ENCODE data around the gene LIX1. TPM values are rescaled to one million over a fixed set of nuclear protein-coding genes. Genes with fewer than 3 reads are reported as not detected.

Gene LIX1
- total and polyA plus RNA-seq, 7 donors = 0.54 to 3.6 (median 1.7) TPM; not detected in 2

- no peaks in the 10 kb centered on the region for H3K36me3 ChIP-seq
- H3K4me1 ChIP-seq = peaks cover 0 to 36% (median 31%) of the 10 kb centered on the region in 4 donors
- intact Hi-C loops (cut with DNase I) = no loop called here
- WGBS, 2 donors = 88 to 91% methylated on average over 9 of the region's 9 CpGs
- no peak overlapping the region for H3K27ac ChIP-seq
- no peak for TF ChIP-seq EP300 (IDR thresholded peaks at IDR 0.05)
- no peaks in the 10 kb centered on the region for H3K9me3 ChIP-seq
- DNase-seq = no peak
- H3K27me3 ChIP-seq = no peaks in the 10 kb centered on the region
- no peak overlapping the region for H3K4me3 ChIP-seq
Measured at GRCh38 chr5:97097326-97098230, 44.8 kb downstream of the LIX1 start.

- intact Hi-C loops (cut with DNase I) = no loop called here
- Histone ChIP-seq H3K27ac (no peak overlapping the region), H3K4me3 (no peak overlapping the region), H3K36me3 (no peaks in the 10 kb centered on the region), H3K4me1 (peaks cover 0 to 32% (median 29%) of the 10 kb centered on the region in 4 donors), H3K9me3 (no peaks in the 10 kb centered on the region), H3K27me3 (no peaks in the 10 kb centered on the region)
- DNase-seq = no peak
- TF ChIP-seq EP300 (IDR thresholded peaks at IDR 0.05) = no peak
- no peak for TF ChIP-seq CTCF (IDR thresholded peaks at IDR 0.05)
- no peak for TF ChIP-seq POLR2AphosphoS5 (IDR thresholded peaks at IDR 0.05)
- no peak for TF ChIP-seq POLR2A (IDR thresholded peaks at IDR 0.05)
Measured at GRCh38 chr5:97096846-97097245, 45.6 kb downstream of the LIX1 start.

GRCh38 chr5:97096191-97096590, 46.2 kb downstream of the LIX1 start:
- 70 to 80% methylated on average over 5 of the region's 5 CpGs for WGBS, 2 donors
- TF ChIP-seq CTCF (IDR thresholded peaks at IDR 0.05) (no peak), POLR2AphosphoS5 (IDR thresholded peaks at IDR 0.05) (no peak), EP300 (IDR thresholded peaks at IDR 0.05) (no peak), POLR2A (IDR thresholded peaks at IDR 0.05) (no peak)
- no peak overlapping the region for H3K27ac ChIP-seq
- no peaks in the 10 kb centered on the region for H3K9me3 ChIP-seq
- no peaks in the 10 kb centered on the region for H3K36me3 ChIP-seq
- intact Hi-C loops (cut with DNase I) = no loop called here
- H3K4me3 ChIP-seq = no peak overlapping the region
- no peaks in the 10 kb centered on the region for H3K27me3 ChIP-seq
- no peak for DNase-seq
- peaks cover 0 to 28% (median 23%) of the 10 kb centered on the region in 4 donors for H3K4me1 ChIP-seq

GRCh38 chr5:97095318-97095732, 47.1 kb downstream of the LIX1 start:
- Histone ChIP-seq H3K4me3 (no peak overlapping the region), H3K27ac (no peak overlapping the region), H3K27me3 (no peaks in the 10 kb centered on the region), H3K36me3 (no peaks in the 10 kb centered on the region), H3K4me1 (peaks cover 0 to 28% (median 20%) of the 10 kb centered on the region in 4 donors), H3K9me3 (no peaks in the 10 kb centered on the region)
- intact Hi-C loops (cut with DNase I) = no loop called here
- WGBS, 2 donors = 75 to 77% methylated on average over 1 of the region's 1 CpG
- DNase-seq = no peak
- no peak for TF ChIP-seq POLR2A (IDR thresholded peaks at IDR 0.05)
- no peak for TF ChIP-seq EP300 (IDR thresholded peaks at IDR 0.05)
- no peak for TF ChIP-seq POLR2AphosphoS5 (IDR thresholded peaks at IDR 0.05)
- no peak for TF ChIP-seq CTCF (IDR thresholded peaks at IDR 0.05)

GRCh38 chr5:97094579-97095317, 47.7 kb downstream of the LIX1 start:
- intact Hi-C loops (cut with DNase I) = no loop called here
- Histone ChIP-seq H3K4me1 (peaks cover 0 to 28% (median 20%) of the 10 kb centered on the region in 4 donors), H3K9me3 (no peaks in the 10 kb centered on the region), H3K4me3 (no peak overlapping the region), H3K36me3 (no peaks in the 10 kb centered on the region), H3K27me3 (no peaks in the 10 kb centered on the region), H3K27ac (peak overlapping the region in 2 of 4 donors; percentile 7 to 34)
- TF ChIP-seq CTCF (IDR thresholded peaks at IDR 0.05) (no peak), POLR2AphosphoS5 (IDR thresholded peaks at IDR 0.05) (peak in 2 of 4 donors; percentile 25 to 37)
- no peak for DNase-seq
- 86 to 91% methylated on average over 8 of the region's 8 CpGs for WGBS, 2 donors
